ENCODE measurements around the gene TUBB. TPM values are rescaled to one million over a fixed set of nuclear protein-coding genes. Genes with fewer than 3 reads are reported as not detected.

The TUBB gene
- polyA plus RNA-seq, 2 of the 4 experiments (the other 2 are of a cell fraction): 691 to 1,044 TPM

DNA sequence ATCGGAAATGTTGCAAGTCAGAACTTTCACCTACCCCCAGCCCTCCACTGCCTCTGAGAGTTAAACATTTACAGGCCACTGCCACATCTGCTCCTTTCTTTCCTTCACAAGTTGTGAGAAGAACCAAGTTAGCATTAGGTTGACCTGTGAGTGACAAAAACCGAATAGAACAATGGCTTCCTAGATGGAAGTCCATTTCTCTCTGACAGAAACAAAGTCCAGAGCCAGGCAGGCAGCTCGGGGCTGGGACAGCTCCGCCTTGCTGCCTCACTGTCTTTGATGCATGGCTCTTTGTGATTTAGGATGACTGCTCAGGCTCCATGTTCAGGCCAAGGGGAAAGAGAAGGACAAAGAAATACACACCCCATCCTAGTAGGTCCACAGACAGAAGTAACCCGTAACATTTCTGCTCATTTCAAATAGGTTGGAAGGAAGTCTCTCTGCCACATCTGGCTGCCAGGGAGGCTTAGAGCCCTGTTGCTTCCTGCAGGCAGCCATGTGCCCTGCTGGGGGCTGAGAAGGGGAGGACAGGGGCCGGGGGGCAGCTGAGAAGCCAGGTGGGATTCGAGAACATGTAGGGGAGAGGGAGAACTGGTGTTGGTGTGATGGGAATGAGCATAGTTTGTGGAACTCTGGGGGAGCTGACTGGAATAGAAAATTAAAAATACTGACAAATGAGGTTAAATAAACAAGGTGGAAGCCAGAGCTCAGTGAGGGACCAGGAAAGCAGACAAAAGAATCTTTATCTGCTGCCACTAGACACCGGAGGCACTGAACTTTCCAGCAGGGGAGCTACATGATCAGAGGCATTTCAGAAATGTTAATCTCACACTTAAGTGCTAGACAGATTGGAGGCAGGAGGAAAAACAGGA, 43.7 kb downstream of the TUBB start (continued):
- TF ChIP-seq ZSCAN20 (CRISPR knock-in tag; IDR thresholded peaks at IDR 0.05) (no peak), BHLHE40 (IDR thresholded peaks at IDR 0.05; ENCODE audit: low read depth, low read length) (no peak), RNF2 (IDR thresholded peaks at IDR 0.05; ENCODE audit: borderline replicate concordance, low read depth) (no peak), PHF8 (IDR thresholded peaks at IDR 0.05; ENCODE audit: borderline replicate concordance, low read depth) (no peak), ZFP36 (IDR thresholded peaks at IDR 0.05; ENCODE audit: borderline replicate concordance, partially characterized antibody) (no peak), CBX8 (IDR thresholded peaks at IDR 0.05) (no peak), RFX5 (IDR thresholded peaks at IDR 0.05) (no peak), MAZ (IDR thresholded peaks at IDR 0.05; ENCODE audit: borderline replicate concordance, low read depth, low read length) (no peak), HDAC2 (IDR thresholded peaks at IDR 0.05) (no peak), RCOR1 (IDR thresholded peaks at IDR 0.05; ENCODE audit: low read depth, low read length) (no peak), KDM1A (IDR thresholded peaks at IDR 0.05; ENCODE audit: low read depth) (no peak), MYC (IDR thresholded peaks at IDR 0.05; ENCODE audit: borderline replicate concordance, low read length) (no peak), CHD2 (IDR thresholded peaks at IDR 0.05; ENCODE audit: low read length, partially characterized antibody) (no peak), CHD4 (IDR thresholded peaks at IDR 0.05; ENCODE audit: borderline replicate concordance) (no peak), KDM5A (IDR thresholded peaks at IDR 0.05) (no peak), JUN (IDR thresholded peaks at IDR 0.05) (0 out of 5 replicates have a peak, but pooled peaks of 1 of the 2 experiments have one; percentile 34), POLR2A (IDR thresholded peaks at IDR 0.05; ENCODE audit: low read length) (no peak), SMC3 (IDR thresholded peaks at IDR 0.05) (no peak), HEYL (CRISPR knock-in tag; IDR thresholded peaks at IDR 0.05) (no peak), GATA3 (IDR thresholded peaks at IDR 0.05; ENCODE audit: borderline replicate concordance) (peak; percentile 55; the same call in 1 of the 2 replicates), HOXB5 (CRISPR knock-in tag; IDR thresholded peaks at IDR 0.05) (0 out of 2 replicates have a peak, but pooled peaks have one; percentile 65), ESRRA (IDR thresholded peaks at IDR 0.05; ENCODE audit: borderline replicate concordance, low read length) (no peak), NPAS2 (CRISPR knock-in tag; IDR thresholded peaks at IDR 0.05; ENCODE audit: borderline replicate concordance) (no peak), SREBF2 (IDR thresholded peaks at IDR 0.05) (no peak)
- TF ChIP-seq, protein P1, sequence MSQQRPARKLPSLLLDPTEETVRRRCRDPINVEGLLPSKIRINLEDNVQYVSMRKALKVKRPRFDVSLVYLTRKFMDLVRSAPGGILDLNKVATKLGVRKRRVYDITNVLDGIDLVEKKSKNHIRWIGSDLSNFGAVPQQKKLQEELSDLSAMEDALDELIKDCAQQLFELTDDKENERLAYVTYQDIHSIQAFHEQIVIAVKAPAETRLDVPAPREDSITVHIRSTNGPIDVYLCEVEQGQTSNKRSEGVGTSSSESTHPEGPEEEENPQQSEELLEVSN (IDR thresholded peaks at IDR 0.05; ENCODE audit: borderline replicate concordance, low read depth): peak; percentile 15; the same call in 1 of the 2 replicates
- TF ChIP-seq, protein P2, sequence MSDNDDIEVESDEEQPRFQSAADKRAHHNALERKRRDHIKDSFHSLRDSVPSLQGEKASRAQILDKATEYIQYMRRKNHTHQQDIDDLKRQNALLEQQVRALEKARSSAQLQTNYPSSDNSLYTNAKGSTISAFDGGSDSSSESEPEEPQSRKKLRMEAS (IDR thresholded peaks at IDR 0.05): peak; percentile 44; the same call in 1 of the 2 replicates
- TF ChIP-seq, protein P3, sequence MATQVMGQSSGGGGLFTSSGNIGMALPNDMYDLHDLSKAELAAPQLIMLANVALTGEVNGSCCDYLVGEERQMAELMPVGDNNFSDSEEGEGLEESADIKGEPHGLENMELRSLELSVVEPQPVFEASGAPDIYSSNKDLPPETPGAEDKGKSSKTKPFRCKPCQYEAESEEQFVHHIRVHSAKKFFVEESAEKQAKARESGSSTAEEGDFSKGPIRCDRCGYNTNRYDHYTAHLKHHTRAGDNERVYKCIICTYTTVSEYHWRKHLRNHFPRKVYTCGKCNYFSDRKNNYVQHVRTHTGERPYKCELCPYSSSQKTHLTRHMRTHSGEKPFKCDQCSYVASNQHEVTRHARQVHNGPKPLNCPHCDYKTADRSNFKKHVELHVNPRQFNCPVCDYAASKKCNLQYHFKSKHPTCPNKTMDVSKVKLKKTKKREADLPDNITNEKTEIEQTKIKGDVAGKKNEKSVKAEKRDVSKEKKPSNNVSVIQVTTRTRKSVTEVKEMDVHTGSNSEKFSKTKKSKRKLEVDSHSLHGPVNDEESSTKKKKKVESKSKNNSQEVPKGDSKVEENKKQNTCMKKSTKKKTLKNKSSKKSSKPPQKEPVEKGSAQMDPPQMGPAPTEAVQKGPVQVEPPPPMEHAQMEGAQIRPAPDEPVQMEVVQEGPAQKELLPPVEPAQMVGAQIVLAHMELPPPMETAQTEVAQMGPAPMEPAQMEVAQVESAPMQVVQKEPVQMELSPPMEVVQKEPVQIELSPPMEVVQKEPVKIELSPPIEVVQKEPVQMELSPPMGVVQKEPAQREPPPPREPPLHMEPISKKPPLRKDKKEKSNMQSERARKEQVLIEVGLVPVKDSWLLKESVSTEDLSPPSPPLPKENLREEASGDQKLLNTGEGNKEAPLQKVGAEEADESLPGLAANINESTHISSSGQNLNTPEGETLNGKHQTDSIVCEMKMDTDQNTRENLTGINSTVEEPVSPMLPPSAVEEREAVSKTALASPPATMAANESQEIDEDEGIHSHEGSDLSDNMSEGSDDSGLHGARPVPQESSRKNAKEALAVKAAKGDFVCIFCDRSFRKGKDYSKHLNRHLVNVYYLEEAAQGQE (IDR thresholded peaks at IDR 0.05): no peak
- TF ChIP-seq, protein P4, sequence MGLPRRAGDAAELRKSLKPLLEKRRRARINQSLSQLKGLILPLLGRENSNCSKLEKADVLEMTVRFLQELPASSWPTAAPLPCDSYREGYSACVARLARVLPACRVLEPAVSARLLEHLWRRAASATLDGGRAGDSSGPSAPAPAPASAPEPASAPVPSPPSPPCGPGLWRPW (IDR thresholded peaks at IDR 0.05): no peak
- TF ChIP-seq, protein P5, sequence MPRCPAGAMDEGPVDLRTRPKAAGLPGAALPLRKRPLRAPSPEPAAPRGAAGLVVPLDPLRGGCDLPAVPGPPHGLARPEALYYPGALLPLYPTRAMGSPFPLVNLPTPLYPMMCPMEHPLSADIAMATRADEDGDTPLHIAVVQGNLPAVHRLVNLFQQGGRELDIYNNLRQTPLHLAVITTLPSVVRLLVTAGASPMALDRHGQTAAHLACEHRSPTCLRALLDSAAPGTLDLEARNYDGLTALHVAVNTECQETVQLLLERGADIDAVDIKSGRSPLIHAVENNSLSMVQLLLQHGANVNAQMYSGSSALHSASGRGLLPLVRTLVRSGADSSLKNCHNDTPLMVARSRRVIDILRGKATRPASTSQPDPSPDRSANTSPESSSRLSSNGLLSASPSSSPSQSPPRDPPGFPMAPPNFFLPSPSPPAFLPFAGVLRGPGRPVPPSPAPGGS (IDR thresholded peaks at IDR 0.05): no peak

Data from A549 (cell line).